Measurements from ENCODE around the gene RPS18. TPM values are rescaled to one million over a fixed set of nuclear protein-coding genes. Genes with fewer than 3 reads are reported as not detected.

The RPS18 gene
- total and polyA plus RNA-seq, 10 of the 15 experiments (the other 5 are each of a cell fraction or from before 2014, with no cell fraction given), result 4,228 to 20,828 (median 7,406) TPM

DNA sequence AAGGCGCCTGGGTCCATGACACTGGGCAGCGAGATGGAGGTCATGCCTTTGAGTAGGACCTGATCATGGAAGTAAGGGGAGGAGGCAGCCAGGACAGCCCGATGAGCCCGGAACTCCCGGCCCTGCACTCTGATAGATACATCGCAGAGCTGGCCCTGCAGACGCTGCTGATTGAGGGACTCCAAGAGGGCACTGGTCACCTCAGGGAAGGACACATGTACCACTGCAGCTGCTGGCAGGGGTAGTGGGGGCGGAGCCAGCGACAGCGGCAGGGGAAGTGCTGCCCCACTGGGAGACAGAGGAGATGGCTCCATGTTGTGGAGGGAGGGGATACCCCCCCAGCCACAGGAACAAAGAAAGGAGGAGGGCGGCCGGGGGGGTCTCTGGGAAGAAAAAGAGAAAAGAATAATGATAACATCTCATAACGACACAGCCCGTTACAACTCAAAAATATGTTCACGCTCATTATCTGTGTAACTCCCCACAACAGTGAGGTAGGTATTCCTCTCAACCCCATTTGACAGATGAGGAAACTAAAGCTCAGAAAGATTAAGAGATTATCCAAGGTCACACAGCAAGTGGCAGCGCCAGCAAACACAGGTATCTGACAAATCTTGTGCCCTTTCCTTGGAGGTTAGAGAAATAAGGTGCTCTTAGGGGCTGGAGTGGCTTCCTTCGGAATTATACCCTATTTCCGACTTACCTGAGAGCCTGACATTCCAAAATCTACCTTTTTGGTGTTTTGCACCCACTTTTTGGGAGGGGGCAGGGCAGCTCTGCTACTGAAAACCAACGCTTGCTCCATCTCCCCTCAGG lies 44.9 kb downstream of the RPS18 start:
- no peaks in the 10 kb centered on the region for H3K27me3 ChIP-seq (replicated peaks in 1 of 2; ENCODE audit: control insufficient read depth in 2 of 2, insufficient read depth in 2 of 2, low read length in 1 of 2)
- 0 out of 2 replicates have a peak, but pooled peaks cover 3% of the 10 kb centered on the region for H4K20me1 ChIP-seq (ENCODE audit: control insufficient read depth, insufficient read depth)
- peaks cover 55% of the 10 kb centered on the region for H3K79me2 ChIP-seq (ENCODE audit: control insufficient read depth, insufficient read depth, low read length)
- ChIA-PET POLR2A (interaction anchor here (0.5 to 2.0 kb wide), 7 partner anchors 16 to 109 kb away, joined by 3 to 12 read pairs (median 7); partner anchors contain the start of genes B3GALT4, RGL2, RPS18 and VPS52), RAD21 (ENCODE audit: unreplicated experiment) (interaction anchor here (1.0 to 2.8 kb wide), 6 partner anchors 9 to 254 kb away, joined by 3 to 22 read pairs (median 5); partner anchors contain the start of gene B3GALT4), CTCF (interaction anchor here (1.3 to 2.7 kb wide), 3 partner anchors 28 to 108 kb away, joined by 4 to 19 read pairs (median 6); partner anchors contain the start of gene RING1), SMC1A (ENCODE audit: uncharacterized antibody, unreplicated experiment) (interaction anchor here (1.3 to 1.5 kb wide), 2 partner anchors 28 kb away, joined by 4 to 13 read pairs; partner anchors contain the start of genes PFDN6 and WDR46)
- no peak overlapping the region for H3K9ac ChIP-seq (ENCODE audit: control insufficient read depth, insufficient read depth, low read length)
- H3K4me1 ChIP-seq (ENCODE audit: control insufficient read depth, insufficient read depth, low read length), result peaks cover 35% of the 10 kb centered on the region
- 83% methylated on average over 18 of the region's 19 CpGs for WGBS (ENCODE audit: insufficient coverage, insufficient replicate concordance, low lambda C conversion rate, missing lambda C conversion rate)
- in situ Hi-C loops (cut with MboI) (no loop called here), intact Hi-C loops (cut with micrococcal nuclease; ENCODE audit: unreplicated experiment) (loop anchor here (5.0 kb wide), 1 partner anchor 100 kb away; the partner anchor contains the start of gene CUTA)
- no peaks in the 10 kb centered on the region for H3K9me3 ChIP-seq (replicated peaks; ENCODE audit: control insufficient read depth, insufficient read depth, low read length)
- BruUV-seq (replicated peaks), result no TSS peak
- no peak for FAIRE-seq
- no peak overlapping the region for H2AFZ ChIP-seq (ENCODE audit: control insufficient read depth, low read depth, low read length)
- no peak overlapping the region for H3K27ac ChIP-seq (ENCODE audit: control insufficient read depth, insufficient read depth)
- H3K36me3 ChIP-seq (ENCODE audit: control insufficient read depth in 2 of 2, insufficient read depth in 2 of 2, low read length in 1 of 2), result peaks cover 12 to 16% of the 10 kb centered on the region in 2 experiments; a peak in 3 of 4 replicates
- H3K4me3 ChIP-seq, result peak overlapping the region; percentile 38; the same call in 1 of the 2 replicates
- no peak for TF ChIP-seq JUNB (IDR thresholded peaks at IDR 0.05)
- TF ChIP-seq SMARCA5 (IDR thresholded peaks at IDR 0.05), result 0 out of 2 replicates have a peak, but pooled peaks have one; percentile 20
- no peak for DNase-seq (ENCODE audit: low read depth, low spot score)
- no peak for ATAC-seq
- H3K4me2 ChIP-seq (ENCODE audit: control insufficient read depth, insufficient read depth), result peak overlapping the region; percentile 75

- intact Hi-C loops (cut with micrococcal nuclease; ENCODE audit: unreplicated experiment), result loop anchor here (5.0 kb wide), 1 partner anchor 100 kb away; the partner anchor contains the start of gene CUTA
- H3K27ac ChIP-seq (ENCODE audit: control insufficient read depth, insufficient read depth), result no peak overlapping the region
- no CpG with 5 or more reads among the region's 27 CpGs for WGBS (ENCODE audit: insufficient coverage, insufficient replicate concordance, low lambda C conversion rate, missing lambda C conversion rate)
- TF ChIP-seq MTA3 (IDR thresholded peaks at IDR 0.05; ENCODE audit: borderline replicate concordance, low read length) (no peak), GATAD2B (conservative IDR thresholded peaks at IDR 0.05; ENCODE audit: low read depth) (no peak), ZZZ3 (IDR thresholded peaks at IDR 0.05; ENCODE audit: control insufficient read depth, insufficient read length, low read depth) (no peak), EP300 (IDR thresholded peaks at IDR 0.05; ENCODE audit: borderline replicate concordance in 1 of 2, control insufficient read depth in 1 of 2, low read depth in 2 of 2, low read length in 2 of 2) (no peak), ZNF274 (IDR thresholded peaks at IDR 0.05; ENCODE audit: insufficient read depth, insufficient read length) (no peak), WRNIP1 (IDR thresholded peaks at IDR 0.05; ENCODE audit: borderline replicate concordance, low read depth, low read length) (no peak), EGR1 (IDR thresholded peaks at IDR 0.05; ENCODE audit: borderline replicate concordance in 1 of 2, low read depth in 2 of 2, low read length in 2 of 2) (no peak), SMARCA5 (IDR thresholded peaks at IDR 0.05) (no peak), SMAD5 (IDR thresholded peaks at IDR 0.05; ENCODE audit: low read depth) (no peak), GABPA (IDR thresholded peaks at IDR 0.05; ENCODE audit: low read depth) (no peak), FOS (IDR thresholded peaks at IDR 0.05; ENCODE audit: borderline replicate concordance, extremely low read depth, insufficient read length) (no peak), PAX8 (IDR thresholded peaks at IDR 0.05) (no peak), ZNF24 (IDR thresholded peaks at IDR 0.05) (no peak)
These were observed 45.5 kb downstream of the RPS18 start for GRCh38 chr6:33317419-33317668.

More at GRCh38 chr6:33317419-33317668, 45.5 kb downstream of the RPS18 start:
- Histone ChIP-seq H3K4me1 (ENCODE audit: control insufficient read depth, insufficient read depth, low read length) (peaks cover 35% of the 10 kb centered on the region), H3K4me2 (ENCODE audit: control insufficient read depth, insufficient read depth) (peak overlapping the region; percentile 75; the same call in 1 of the 2 replicates), H3K36me3 (ENCODE audit: control insufficient read depth in 2 of 2, insufficient read depth in 2 of 2, low read length in 1 of 2) (peaks cover 12 to 16% of the 10 kb centered on the region in 2 experiments; a peak in 3 of 4 replicates), H3K4me3 (peak overlapping the region; percentile 38; the same call in 1 of the 2 replicates), H3K27me3 (replicated peaks in 1 of 2; ENCODE audit: control insufficient read depth in 2 of 2, insufficient read depth in 2 of 2, low read length in 1 of 2) (no peaks in the 10 kb centered on the region), H3K79me2 (ENCODE audit: control insufficient read depth, insufficient read depth, low read length) (peaks cover 55% of the 10 kb centered on the region), H3K9me3 (replicated peaks; ENCODE audit: control insufficient read depth, insufficient read depth, low read length) (no peaks in the 10 kb centered on the region), H3K9ac (ENCODE audit: control insufficient read depth, insufficient read depth, low read length) (no peak overlapping the region; the same call in 1 of the 2 replicates), H2AFZ (ENCODE audit: control insufficient read depth, low read depth, low read length) (no peak overlapping the region), H4K20me1 (ENCODE audit: control insufficient read depth, insufficient read depth) (0 out of 2 replicates have a peak, but pooled peaks cover 3% of the 10 kb centered on the region)
- BruUV-seq (replicated peaks), result no TSS peak
- FAIRE-seq (no peak), ATAC-seq (no peak), DNase-seq (ENCODE audit: low read depth, low spot score) (no peak)
- RAD21 ChIA-PET (ENCODE audit: unreplicated experiment), result interaction anchor here (0.9 to 2.8 kb wide), 14 partner anchors 8 to 304 kb away, joined by 3 to 22 read pairs (median 4); partner anchors contain the start of genes B3GALT4, ITPR3, PFDN6 and RGL2
- in situ Hi-C loops (cut with MboI), result no loop called here
- POLR2A ChIA-PET, result interaction anchor here (0.5 to 2.0 kb wide), 16 partner anchors 16 to 1323 kb away, joined by 3 to 12 read pairs (median 5); partner anchors contain the start of genes B3GALT4, HLA-DPA1, HLA-DPB1 and HSD17B8
- SMC1A ChIA-PET (ENCODE audit: uncharacterized antibody, unreplicated experiment), result interaction anchor here (0.9 to 1.5 kb wide), 4 partner anchors 18 to 114 kb away, joined by 3 to 13 read pairs (median 6); partner anchors contain the start of genes PFDN6 and WDR46
- CTCF ChIA-PET, result interaction anchor here (0.8 to 2.7 kb wide), 7 partner anchors 16 to 109 kb away, joined by 3 to 19 read pairs (median 4); partner anchors contain the start of genes B3GALT4, CUTA and RING1
